Stimulated activated CD4-positive, alpha-beta T cell treated with anti-CD3 and anti-CD28 coated beads, Interleukin-4, amount 100 ng/mL, for 1 hour (primary cell): ENCODE data around the gene FERD3L.
"Not testable (repeated sequence)": the region's sequence is repeated elsewhere in the genome, so short reads cannot be mapped to it uniquely, and the experiment has no call there.

Experiments
- DNase-seq: peaks from one replicate; pipeline ENCODE4 v3.0.0-alpha.2; 2020

The FERD3L gene

GRCh38 chr7:19144661-19145433 is at the start of gene FERD3L:
FERD3L (minus strand) TSS chr7:19145421; CDS start chr7:19145362, 59 bp downstream.
- DNase-seq: no peak

- not testable (repeated sequence) for DNase-seq
Observed at GRCh38 chr7:19194417-19194816, 49.2 kb upstream of the FERD3L start.

- DNase-seq: no peak
Observed at GRCh38 chr7:19181634-19182033, 36.4 kb upstream of the FERD3L start.

- no peak for DNase-seq
Observed at GRCh38 chr7:19178595-19178994, 33.4 kb upstream of the FERD3L start.

GRCh38 chr7:19177269-19177668 is 32.0 kb upstream of the FERD3L start:
- DNase-seq: no peak

- DNase-seq: no peak
Observed at GRCh38 chr7:19175241-19175640, 30.0 kb upstream of the FERD3L start.

GRCh38 chr7:19161671-19162070 is 16.4 kb upstream of the FERD3L start:
- no peak for DNase-seq

GRCh38 chr7:19146699-19147098 is 1.5 kb upstream of the FERD3L start:
- no peak for DNase-seq

- DNase-seq: no peak
Observed at GRCh38 chr7:19145434-19146115, 354 bp upstream of the FERD3L start.

- no peak for DNase-seq
Observed at GRCh38 chr7:19143881-19144574, 1.2 kb downstream of the FERD3L start.

- no peak for DNase-seq
Observed at GRCh38 chr7:19139706-19140327, 5.4 kb downstream of the FERD3L start.

- DNase-seq: no peak
Observed at GRCh38 chr7:19133886-19134285, 11.3 kb downstream of the FERD3L start.

GRCh38 chr7:19133390-19133789 is 11.8 kb downstream of the FERD3L start:
- DNase-seq: no peak

- no peak for DNase-seq
Observed at GRCh38 chr7:19128856-19129255, 16.4 kb downstream of the FERD3L start.

GRCh38 chr7:19121977-19122588 is 23.1 kb downstream of the FERD3L start:
- no peak for DNase-seq

- DNase-seq: no peak
Observed at GRCh38 chr7:19119870-19120486, 25.2 kb downstream of the FERD3L start.

- no peak for DNase-seq
Observed at GRCh38 chr7:19119372-19119771, 25.8 kb downstream of the FERD3L start.

GRCh38 chr7:19118636-19119371 is 26.4 kb downstream of the FERD3L start:
- no peak for DNase-seq

- no peak for DNase-seq
Observed at GRCh38 chr7:19117870-19118608, 27.2 kb downstream of the FERD3L start.

- DNase-seq: no peak
Observed at GRCh38 chr7:19117091-19117869, 27.9 kb downstream of the FERD3L start, which contains the start of gene TWIST1. TWIST1 (minus strand) TSS chr7:19117636; CDS start chr7:19117321, 315 bp downstream.
